Activated CD4-positive, alpha-beta T cell treated with anti-CD3 and anti-CD28 coated beads for 24 hours (primary cell): ENCODE results near the gene PCSK5.

Source experiments
- DNase-seq, 2 donors: peaks; one replicate each; pipeline ENCODE4 v3.0.0-alpha.2; 2020; ENCODE audit warnings: low read depth in 2 of 2

PCSK5 gene

DNA sequence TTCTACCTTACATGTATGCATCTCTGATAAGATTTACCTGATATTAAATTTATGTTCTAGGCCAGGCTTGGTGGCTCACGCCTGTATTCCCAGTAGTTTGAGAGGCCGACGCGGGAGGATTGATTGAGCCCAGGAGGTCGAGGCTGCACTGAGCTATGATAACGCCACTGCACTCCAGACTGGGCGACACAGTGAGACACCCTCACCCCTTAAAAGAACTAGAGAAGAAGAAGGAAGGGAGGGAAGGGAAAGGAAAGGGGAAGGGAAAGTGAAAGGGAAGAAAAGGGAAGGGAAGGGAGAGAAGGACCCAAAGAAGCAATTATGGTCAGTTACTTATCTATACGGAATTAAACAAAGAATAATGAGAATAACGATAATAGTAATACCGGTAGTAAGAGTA is 504.9 kb downstream of the PCSK5 start:
- DNase-seq, result no peak

DNA sequence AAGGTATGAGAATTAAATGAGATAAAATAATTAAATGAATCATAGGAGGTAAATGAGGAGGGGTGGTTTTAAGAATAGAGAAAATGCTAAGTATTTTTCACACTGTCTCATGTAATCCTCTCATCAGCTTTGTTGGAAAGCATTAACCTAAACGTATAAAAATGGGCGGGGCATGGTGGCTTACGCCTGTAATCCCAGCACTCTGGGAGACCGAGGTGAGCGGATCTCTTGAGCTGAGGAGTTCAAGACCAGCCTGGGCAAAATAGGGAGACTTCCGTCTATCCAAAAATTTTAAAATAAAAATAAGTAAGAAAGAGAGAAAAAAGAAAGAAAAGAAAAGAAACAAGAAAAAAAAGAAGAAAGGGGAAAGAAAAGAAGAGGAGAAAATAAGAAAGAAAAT is 505.7 kb downstream of the PCSK5 start:
- no peak for DNase-seq

DNA sequence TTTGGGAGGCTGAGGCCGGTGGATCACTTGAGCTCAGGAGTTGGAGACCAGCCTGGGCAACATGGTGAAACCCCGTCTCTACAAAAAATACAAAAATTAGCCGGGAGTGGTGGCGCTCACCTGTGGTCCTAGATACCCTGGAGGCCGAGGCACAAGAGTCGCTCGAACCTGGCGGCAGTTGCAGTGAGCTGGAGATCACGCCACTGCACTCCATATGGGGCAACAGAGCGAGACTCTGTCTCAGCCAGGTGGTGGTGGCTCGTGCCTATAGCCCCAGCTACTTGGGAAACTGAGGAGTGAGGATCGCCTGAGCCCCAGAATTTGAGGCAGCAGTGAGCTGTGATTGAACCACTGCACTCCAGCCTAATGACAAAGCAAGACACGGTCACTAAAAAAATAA is 506.1 kb downstream of the PCSK5 start:
- DNase-seq, result no peak

DNA sequence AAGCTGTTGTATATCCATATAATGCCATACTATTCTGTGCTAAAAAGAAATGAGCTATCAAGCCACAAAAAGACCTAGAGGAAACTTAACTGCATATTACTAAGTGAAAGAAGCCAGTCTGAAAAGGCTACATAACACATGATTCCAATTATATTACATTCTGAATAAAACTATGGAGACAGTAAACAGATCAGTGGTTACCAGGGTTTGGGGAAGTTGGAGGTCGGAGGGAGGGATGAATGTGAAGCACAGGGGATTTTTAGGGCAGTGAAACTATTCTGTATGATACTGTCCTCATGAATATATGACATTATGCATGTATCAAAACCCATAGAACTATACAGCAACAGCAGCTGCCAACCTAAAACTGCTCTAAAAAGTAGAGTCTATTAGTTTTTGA is 509.4 kb downstream of the PCSK5 start:
- DNase-seq, result no peak

- no peak for DNase-seq
Measured at GRCh38 chr9:76400534-76401096, 510.1 kb downstream of the PCSK5 start.

DNA sequence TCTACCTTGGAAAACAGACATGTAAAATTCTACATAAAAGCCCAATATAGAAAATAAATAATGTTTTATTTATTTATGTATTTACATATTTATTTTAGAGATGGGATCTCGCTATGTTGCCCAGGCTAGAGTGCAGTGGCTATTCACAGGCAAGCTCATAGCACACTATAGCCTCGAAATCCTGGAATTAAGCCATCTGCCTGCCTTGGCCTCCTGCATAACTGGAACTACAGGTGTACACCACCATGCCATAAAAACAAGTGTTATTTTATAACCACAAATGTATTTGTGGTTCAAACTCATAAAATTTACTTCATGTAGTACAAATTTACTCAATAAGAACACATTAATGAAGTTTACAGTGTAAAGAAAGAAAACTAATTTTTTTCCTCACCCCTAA is 510.7 kb downstream of the PCSK5 start:
- DNase-seq, result no peak

- no peak for DNase-seq
Measured at GRCh38 chr9:76401580-76402354, 511.3 kb downstream of the PCSK5 start.

GRCh38 chr9:76403352-76403751 is 512.9 kb downstream of the PCSK5 start:
- peak in 1 of 2 donors; percentile 10 for DNase-seq

- DNase-seq, result no peak
Measured at GRCh38 chr9:76404401-76404800, 513.9 kb downstream of the PCSK5 start.

- no peak for DNase-seq
Measured at GRCh38 chr9:76405340-76405739, 514.9 kb downstream of the PCSK5 start.

DNA sequence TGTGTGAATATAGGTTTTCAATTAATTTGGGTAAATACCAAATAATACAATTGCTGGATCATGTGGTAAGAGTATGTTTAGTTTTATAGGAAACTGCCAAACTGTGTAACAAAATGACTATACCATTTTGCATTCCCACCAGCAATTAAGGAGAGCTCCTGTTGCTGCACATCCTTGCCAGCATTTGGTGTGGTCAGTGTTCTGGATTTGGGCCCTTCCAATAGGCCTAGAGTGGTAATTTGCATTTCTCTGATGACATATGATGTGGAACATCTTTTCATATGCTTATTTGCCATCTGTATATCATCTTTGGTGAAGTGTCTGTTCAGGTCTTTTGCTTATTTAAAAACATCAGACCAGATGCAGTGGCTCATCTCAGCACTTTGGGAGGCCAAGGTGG is 515.4 kb downstream of the PCSK5 start:
- DNase-seq, result no peak
